ENCODE results near the gene ACIN1.

ACIN1 gene

DNA sequence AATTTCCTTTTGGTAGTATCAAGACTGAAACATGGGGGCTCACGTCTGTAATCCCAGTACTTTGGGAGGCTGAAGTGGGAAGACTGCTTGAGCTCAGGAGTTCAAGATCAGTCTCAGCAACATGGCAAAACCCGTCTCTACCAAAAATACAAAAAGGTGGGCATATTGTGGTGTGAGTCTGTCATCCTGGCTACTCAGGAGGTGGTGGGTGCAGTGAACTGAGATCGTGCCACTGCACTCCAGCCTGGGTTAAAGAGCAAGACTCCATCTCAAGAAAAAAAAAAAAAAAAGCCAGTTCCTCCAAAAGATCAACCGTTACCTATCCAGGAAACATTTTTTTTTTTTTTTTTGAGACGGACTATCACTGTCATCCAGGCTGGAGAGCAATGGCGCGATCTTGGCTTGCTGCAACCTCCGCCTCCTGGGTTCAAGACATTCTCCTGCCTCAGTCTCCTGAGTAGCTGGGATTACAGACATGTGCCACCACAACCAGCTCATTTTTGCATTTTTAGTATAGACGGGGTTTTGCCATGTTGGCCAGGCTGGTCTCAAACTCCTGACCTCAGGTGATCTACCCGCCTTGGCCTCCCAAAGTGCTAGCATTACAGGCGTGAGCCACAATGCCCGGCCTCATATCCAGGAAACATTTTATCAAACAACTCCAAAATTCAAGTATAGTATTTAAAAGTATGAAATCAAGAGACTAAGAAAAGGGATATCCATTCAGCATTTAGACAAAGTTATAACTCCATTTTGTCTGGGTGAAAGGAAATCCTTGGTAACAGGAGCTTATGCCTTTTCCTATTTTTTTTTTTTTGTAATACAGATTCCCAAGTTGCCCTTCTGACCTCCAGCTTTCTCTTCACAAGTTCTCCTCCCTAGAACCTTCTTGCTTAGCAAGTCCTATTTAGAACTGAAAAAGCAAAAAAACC, 3.4 kb downstream of the ACIN1 start:
- no peak for FAIRE-seq
- TF ChIP-seq POU2F2 (IDR thresholded peaks at IDR 0.05; ENCODE audit: low read depth, low read length) (no peak), TAF1 (IDR thresholded peaks at IDR 0.05; ENCODE audit: low read depth, low read length) (no peak), POLR2A (IDR thresholded peaks at IDR 0.05; ENCODE audit: low read depth, low read length) (no peak), POLR2AphosphoS5 (IDR thresholded peaks at IDR 0.05; ENCODE audit: low read depth, low read length) (no peak), PAX5 (IDR thresholded peaks at IDR 0.05; ENCODE audit: insufficient read depth, low read length, severe bottlenecking) (no peak), SPI1 (IDR thresholded peaks at IDR 0.05; ENCODE audit: low read depth, low read length) (no peak)
- DNase-seq (ENCODE audit: insufficient read length, low spot score) = no peak

DNA sequence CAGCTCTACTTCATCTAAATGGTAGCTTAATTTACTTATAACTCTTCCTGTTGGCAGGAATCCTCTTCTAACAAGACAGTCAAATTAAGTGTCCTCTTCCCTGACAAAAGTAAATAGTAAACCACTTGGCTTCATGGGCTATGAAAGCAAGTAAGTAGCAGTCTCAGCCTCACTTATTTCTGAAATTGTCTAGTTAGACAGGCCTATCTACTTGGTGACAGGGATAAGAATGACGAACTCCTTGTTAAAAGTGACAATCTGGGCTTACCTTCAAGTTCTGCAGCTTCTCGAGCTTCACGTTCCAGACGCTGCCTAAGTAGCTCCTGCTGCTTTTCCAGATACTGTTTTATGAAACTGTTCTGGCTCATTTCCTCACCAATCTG, 4.7 kb downstream of the ACIN1 start:
- FAIRE-seq (no peak), DNase-seq (ENCODE audit: insufficient read length, low spot score) (no peak)
- TF ChIP-seq PAX5 (IDR thresholded peaks at IDR 0.05; ENCODE audit: insufficient read depth, low read length, severe bottlenecking) (no peak), SPI1 (IDR thresholded peaks at IDR 0.05; ENCODE audit: low read depth, low read length) (no peak)

DNA sequence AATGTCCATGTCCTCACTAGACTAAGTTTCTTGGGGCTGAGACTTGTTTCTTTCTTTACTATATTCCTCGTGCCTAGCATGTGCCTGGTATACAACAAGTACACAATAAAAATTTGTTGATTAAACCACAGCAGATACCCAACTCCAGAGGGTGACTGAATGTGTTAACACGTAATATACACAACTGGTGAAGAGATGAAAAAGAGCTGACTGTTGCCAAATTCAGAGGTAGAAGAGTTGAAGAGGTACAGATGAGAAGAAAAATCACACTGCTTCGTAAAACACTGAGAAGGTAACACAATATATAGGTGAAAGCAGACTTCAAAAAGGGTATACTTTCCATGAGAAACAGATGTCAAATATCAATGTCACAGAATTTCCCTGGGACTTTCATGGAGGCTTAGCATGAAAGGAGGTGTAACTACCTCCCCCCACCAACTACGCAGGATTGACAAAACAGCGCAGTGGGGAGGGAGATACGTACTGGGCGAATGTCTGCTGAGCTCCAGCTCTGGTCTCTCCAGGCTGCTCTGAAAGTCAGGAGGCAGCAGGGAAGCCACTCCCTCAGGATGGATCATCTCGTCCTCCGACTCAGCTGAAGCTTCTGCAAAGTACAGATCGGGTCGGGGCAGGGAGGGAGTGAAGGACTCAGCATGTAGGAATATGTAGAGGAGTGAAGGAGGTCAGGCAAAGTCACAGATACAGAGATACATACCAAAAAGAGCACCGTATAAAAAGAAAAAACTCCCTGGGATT, 5.3 kb downstream of the ACIN1 start:
- FAIRE-seq = no peak
- no peak for TF ChIP-seq POLR2A (IDR thresholded peaks at IDR 0.05; ENCODE audit: low read depth, low read length)
- TF ChIP-seq SPI1 (IDR thresholded peaks at IDR 0.05; ENCODE audit: low read depth, low read length) = no peak
- TF ChIP-seq POLR2AphosphoS5 (IDR thresholded peaks at IDR 0.05; ENCODE audit: low read depth, low read length) = no peak
- TF ChIP-seq TAF1 (IDR thresholded peaks at IDR 0.05; ENCODE audit: low read depth, low read length) = no peak
- no peak for TF ChIP-seq POU2F2 (IDR thresholded peaks at IDR 0.05; ENCODE audit: low read depth, low read length)
- TF ChIP-seq PAX5 (IDR thresholded peaks at IDR 0.05; ENCODE audit: insufficient read depth, low read length, severe bottlenecking) = no peak
- DNase-seq (ENCODE audit: insufficient read length, low spot score) = no peak

DNA sequence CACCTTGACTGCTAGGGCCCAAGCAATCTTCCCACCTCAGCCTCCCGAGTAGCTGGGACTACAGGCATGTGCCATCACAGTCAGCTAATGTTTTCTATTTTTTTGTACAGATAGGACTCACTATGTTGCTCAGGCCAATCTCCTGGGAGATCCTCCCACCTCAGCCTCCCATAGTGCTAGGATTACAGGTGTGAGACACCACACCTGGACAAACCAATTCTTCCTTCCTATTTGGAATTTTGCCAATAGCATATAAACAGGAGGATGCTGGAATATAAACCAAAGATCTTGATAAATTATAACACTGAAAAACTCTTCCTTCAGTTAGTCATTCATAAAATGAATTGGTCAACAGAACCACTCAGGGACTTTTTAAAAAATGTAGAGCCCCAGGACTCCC, 8.4 kb downstream of the ACIN1 start:
- no peak for FAIRE-seq
- no peak for TF ChIP-seq TAF1 (IDR thresholded peaks at IDR 0.05; ENCODE audit: low read depth, low read length)
- no peak for TF ChIP-seq SPI1 (IDR thresholded peaks at IDR 0.05; ENCODE audit: low read depth, low read length)
- TF ChIP-seq POLR2AphosphoS5 (IDR thresholded peaks at IDR 0.05; ENCODE audit: low read depth, low read length) = no peak
- TF ChIP-seq PAX5 (IDR thresholded peaks at IDR 0.05; ENCODE audit: insufficient read depth, low read length, severe bottlenecking) = no peak
- TF ChIP-seq POU2F2 (IDR thresholded peaks at IDR 0.05; ENCODE audit: low read depth, low read length) = no peak
- TF ChIP-seq POLR2A (IDR thresholded peaks at IDR 0.05; ENCODE audit: low read depth, low read length) = no peak

DNA sequence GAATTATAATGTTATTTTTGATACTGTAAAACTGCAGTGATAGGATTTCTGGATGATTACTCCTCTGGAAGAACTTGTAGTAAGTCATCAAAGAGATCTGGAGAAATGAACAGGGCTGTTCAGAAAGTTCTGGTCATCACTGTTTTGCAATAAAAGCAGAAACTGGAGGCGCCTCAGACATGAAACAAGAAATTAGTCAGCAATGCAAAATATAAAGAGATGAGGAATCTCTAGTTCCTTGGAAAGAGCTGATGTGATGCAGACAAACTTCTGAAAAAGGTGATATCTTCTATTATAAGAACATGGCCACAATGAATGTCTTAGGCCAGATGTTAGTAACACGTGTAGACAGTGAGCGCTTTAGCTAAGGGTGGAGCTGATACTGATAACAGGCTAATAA, 9.5 kb downstream of the ACIN1 start:
- no peak for FAIRE-seq
- DNase-seq (ENCODE audit: insufficient read length, low spot score) = no peak
- TF ChIP-seq POLR2A (IDR thresholded peaks at IDR 0.05; ENCODE audit: low read depth, low read length) = no peak
- TF ChIP-seq SPI1 (IDR thresholded peaks at IDR 0.05; ENCODE audit: low read depth, low read length) = no peak
- no peak for TF ChIP-seq PAX5 (IDR thresholded peaks at IDR 0.05; ENCODE audit: insufficient read depth, low read length, severe bottlenecking)
- TF ChIP-seq TAF1 (IDR thresholded peaks at IDR 0.05; ENCODE audit: low read depth, low read length) = no peak
- TF ChIP-seq POU2F2 (IDR thresholded peaks at IDR 0.05; ENCODE audit: low read depth, low read length) = no peak
- no peak for TF ChIP-seq POLR2AphosphoS5 (IDR thresholded peaks at IDR 0.05; ENCODE audit: low read depth, low read length)

More for the DNA sequence above, 8.4 kb downstream of the ACIN1 start:
- no peak for DNase-seq (ENCODE audit: insufficient read length, low spot score)

DNA sequence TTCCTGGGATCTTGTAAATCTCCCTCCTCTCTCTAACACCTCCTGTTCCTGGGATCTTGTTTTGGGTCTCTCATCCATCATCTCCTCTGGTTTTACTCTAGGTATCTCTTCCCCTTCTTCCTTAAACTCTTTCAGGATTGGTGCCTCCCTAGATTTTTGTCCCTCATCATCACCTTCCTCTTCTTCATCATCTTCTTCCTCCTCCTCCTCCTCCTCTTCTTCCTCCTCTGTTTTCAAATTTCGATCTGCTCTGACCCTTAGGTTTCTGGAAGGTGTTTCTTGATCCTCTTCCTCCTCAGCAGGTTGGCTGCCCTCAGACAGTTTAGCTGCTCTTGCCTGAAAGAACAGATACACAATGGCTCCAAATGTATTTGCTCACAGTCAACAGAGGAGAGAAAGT, 14.5 kb downstream of the ACIN1 start:
- TF ChIP-seq SPI1 (IDR thresholded peaks at IDR 0.05; ENCODE audit: low read depth, low read length) = no peak
- DNase-seq (ENCODE audit: insufficient read length, low spot score) (no peak), FAIRE-seq (no peak)

DNA sequence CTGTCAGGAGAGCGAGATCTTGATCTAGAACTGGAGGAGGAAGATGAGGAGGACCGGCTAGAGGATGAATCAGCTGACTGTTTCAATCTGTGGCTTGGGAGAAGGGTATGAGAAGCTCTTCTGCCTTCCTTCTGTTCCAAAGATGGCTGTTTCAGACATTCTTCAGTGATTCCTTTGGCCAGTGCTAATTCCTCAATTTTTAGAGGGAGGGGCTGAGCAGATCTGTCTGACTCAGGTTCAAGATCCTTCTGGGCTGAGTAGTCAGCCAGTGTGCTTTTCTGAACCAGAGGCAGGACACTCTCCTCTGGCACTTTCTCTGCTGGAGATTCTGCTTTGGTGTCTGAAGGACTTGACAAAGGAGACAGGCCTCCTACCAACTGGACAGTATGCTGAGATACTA, 15.2 kb downstream of the ACIN1 start:
- TF ChIP-seq POLR2A (IDR thresholded peaks at IDR 0.05; ENCODE audit: low read depth, low read length) (no peak), POU2F2 (IDR thresholded peaks at IDR 0.05; ENCODE audit: low read depth, low read length) (no peak), POLR2AphosphoS5 (IDR thresholded peaks at IDR 0.05; ENCODE audit: low read depth, low read length) (no peak), TAF1 (IDR thresholded peaks at IDR 0.05; ENCODE audit: low read depth, low read length) (no peak), PAX5 (IDR thresholded peaks at IDR 0.05; ENCODE audit: insufficient read depth, low read length, severe bottlenecking) (no peak), SPI1 (IDR thresholded peaks at IDR 0.05; ENCODE audit: low read depth, low read length) (no peak)
- no peak for FAIRE-seq
- no peak for DNase-seq (ENCODE audit: insufficient read length, low spot score)

DNA sequence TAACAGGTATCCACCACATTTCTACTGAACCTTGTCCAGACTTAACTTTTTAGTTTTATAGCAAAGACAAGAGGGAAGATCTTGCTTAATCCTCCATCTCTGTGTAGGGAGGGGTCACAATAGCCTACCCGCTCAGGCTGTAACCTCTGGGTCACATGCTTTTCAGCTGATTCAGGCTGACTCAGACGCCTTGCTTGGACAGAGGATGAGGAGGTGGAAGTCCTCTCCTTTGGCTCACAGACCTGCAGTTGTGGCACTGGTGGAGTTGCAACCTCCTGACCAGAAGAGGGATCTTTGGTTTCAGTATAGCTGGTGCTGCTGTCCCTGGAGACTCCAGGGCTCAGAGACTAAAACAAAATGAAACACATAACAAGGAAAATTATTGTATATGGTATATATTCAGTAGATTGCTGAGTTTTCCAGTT, 16.2 kb downstream of the ACIN1 start:
- TF ChIP-seq SPI1 (IDR thresholded peaks at IDR 0.05; ENCODE audit: low read depth, low read length) (no peak), TAF1 (IDR thresholded peaks at IDR 0.05; ENCODE audit: low read depth, low read length) (no peak), POLR2AphosphoS5 (IDR thresholded peaks at IDR 0.05; ENCODE audit: low read depth, low read length) (no peak), PAX5 (IDR thresholded peaks at IDR 0.05; ENCODE audit: insufficient read depth, low read length, severe bottlenecking) (no peak), POU2F2 (IDR thresholded peaks at IDR 0.05; ENCODE audit: low read depth, low read length) (no peak), POLR2A (IDR thresholded peaks at IDR 0.05; ENCODE audit: low read depth, low read length) (no peak)
- FAIRE-seq (no peak), DNase-seq (ENCODE audit: insufficient read length, low spot score) (no peak)

DNA sequence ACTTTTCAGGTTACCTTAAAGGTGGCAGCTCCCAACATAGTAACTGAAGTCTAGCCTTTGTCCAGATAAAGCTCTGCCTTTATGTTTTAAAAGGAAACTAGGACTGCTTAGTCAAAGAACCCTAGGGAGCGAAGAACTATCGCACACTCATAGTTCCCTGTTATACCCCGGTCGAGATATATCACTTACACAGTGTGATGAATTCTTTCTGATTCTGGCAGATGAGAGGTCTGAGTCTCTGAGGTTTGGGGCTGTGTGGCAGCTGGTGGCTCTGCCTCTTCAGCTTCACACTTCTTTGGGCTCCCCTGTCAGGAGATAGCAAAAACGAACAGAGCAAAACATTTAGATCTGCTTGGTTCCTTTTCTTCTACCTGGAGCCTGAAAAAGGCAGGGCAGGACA, 17.0 kb downstream of the ACIN1 start:
- DNase-seq (ENCODE audit: insufficient read length, low spot score) = no peak
- TF ChIP-seq TAF1 (IDR thresholded peaks at IDR 0.05; ENCODE audit: low read depth, low read length) (no peak), POLR2AphosphoS5 (IDR thresholded peaks at IDR 0.05; ENCODE audit: low read depth, low read length) (no peak)
- FAIRE-seq = no peak

All from GM12891 (cell line).